ENCODE data around the gene SFXN1.

SFXN1 gene

DNA sequence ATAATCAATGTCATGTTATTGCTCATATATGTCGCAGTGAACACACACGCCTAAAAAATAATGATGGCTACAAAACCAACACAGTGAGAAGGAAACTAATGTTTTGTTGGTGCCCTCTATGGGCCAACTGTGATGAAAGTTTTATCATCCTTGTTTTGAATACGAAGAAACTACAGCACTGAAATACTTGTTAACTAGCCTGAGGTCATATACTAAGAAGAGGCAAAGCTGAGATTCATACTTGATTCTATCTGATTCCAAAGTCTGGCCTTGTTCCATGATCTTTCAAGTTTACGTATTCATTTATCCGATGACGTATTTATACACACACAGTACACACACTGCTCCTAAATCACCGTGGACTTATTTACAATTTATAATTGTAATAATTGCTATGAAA lies 18.2 kb upstream of the SFXN1 start:
- TF ChIP-seq CTCF (conservative IDR thresholded peaks at IDR 0.05; ENCODE audit: low read depth, low read length) = peak; percentile 58
- DNase-seq (ENCODE audit: low read depth) = no peak
- no peak overlapping the region for H3K4me3 ChIP-seq (ENCODE audit: low read length)

- H3K4me3 ChIP-seq (ENCODE audit: low read length) = no peak overlapping the region
- no peak for DNase-seq (ENCODE audit: low read depth)
- no peak for TF ChIP-seq CTCF (conservative IDR thresholded peaks at IDR 0.05; ENCODE audit: low read depth, low read length)
Observed at GRCh38 chr5:175460552-175460951, 17.8 kb upstream of the SFXN1 start.

DNA sequence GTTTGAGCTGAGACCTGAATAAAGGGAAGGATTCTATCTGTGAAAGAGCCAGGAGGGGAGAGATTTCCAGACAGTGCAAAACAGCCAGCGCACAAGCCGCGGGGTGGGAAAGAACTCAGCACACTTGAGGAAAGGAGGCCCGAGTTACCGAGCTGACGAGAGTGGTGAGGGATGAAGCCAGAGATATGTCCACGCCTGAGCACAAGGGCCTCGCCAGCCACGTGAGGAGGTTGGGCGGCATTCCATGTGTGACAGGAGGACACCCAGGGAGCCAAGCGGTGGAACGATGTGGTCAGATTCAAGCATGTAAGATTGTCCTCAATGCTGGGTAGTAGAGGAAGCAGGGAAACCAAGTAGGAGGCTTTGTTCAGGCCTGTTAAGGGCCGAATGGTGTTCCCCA lies 17.0 kb upstream of the SFXN1 start:
- H3K4me3 ChIP-seq (ENCODE audit: low read length) = no peak overlapping the region
- DNase-seq (ENCODE audit: low read depth) = no peak
- no peak for TF ChIP-seq CTCF (conservative IDR thresholded peaks at IDR 0.05; ENCODE audit: low read depth, low read length)

- no peak for TF ChIP-seq CTCF (conservative IDR thresholded peaks at IDR 0.05; ENCODE audit: low read depth, low read length)
- H3K4me3 ChIP-seq (ENCODE audit: low read length) = no peak overlapping the region
- no peak for DNase-seq (ENCODE audit: low read depth)
Observed at GRCh38 chr5:175463641-175464040, 14.7 kb upstream of the SFXN1 start.

DNA sequence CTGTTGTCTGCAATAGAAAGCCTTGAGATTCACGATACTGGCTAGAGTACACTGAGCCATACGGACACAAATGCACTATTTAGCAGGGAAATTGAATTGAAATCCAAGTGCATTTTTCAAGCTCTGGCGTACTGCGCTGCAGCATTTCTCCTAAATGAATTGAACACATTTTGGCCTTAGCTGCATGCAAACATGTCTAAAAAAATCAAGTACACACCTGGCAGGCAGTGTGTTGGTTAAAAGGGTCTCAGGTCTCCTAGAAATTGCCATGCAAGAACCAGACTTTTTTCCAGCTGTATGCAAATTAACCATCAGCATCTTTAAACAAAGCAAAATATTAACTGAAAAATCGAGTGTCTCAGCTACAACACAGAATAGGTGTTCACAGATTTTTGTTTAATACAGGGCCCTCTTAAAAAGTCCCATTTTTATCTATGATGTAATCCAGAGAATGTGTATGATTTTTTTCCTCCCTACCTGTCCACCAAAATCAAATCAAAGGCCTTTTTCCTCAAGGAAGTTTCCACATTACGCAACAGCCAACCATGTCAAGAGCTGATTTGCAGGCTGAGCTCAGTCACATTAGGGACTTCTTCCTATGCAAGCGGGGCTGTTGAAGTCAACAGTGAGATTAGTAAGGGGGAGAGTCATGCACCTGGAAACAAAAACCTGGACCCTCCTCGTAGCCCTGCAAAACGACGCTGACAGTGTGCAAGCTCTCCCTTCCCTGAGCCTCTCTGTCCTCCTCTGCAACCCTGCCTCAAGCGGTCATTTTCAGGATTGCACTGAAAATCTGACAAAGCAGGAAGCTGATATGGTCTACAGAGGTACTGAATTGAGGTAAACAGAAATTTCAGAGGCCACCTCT lies 14.1 kb upstream of the SFXN1 start:
- DNase-seq (ENCODE audit: low read depth) = no peak
- TF ChIP-seq CTCF (conservative IDR thresholded peaks at IDR 0.05; ENCODE audit: low read depth, low read length) = peak; percentile 91

GRCh38 chr5:175464942-175465233 lies 13.5 kb upstream of the SFXN1 start:
- no peak for TF ChIP-seq CTCF (conservative IDR thresholded peaks at IDR 0.05; ENCODE audit: low read depth, low read length)
- H3K4me3 ChIP-seq (ENCODE audit: low read length) = no peak overlapping the region
- no peak for DNase-seq (ENCODE audit: low read depth)

More for the DNA sequence above, 14.1 kb upstream of the SFXN1 start:
- H3K4me3 ChIP-seq (ENCODE audit: low read length) = no peak overlapping the region

GRCh38 chr5:175465282-175465681 lies 13.1 kb upstream of the SFXN1 start:
- no peak overlapping the region for H3K4me3 ChIP-seq (ENCODE audit: low read length)
- no peak for TF ChIP-seq CTCF (conservative IDR thresholded peaks at IDR 0.05; ENCODE audit: low read depth, low read length)
- DNase-seq (ENCODE audit: low read depth) = no peak

All from retinal pigment epithelial cell (primary cell).